ENCODE results near the gene COL1A1.

COL1A1 gene

GRCh38 chr17:50199803-50200456, 1.5 kb downstream of the COL1A1 start:
- DNase-seq (ENCODE audit: low spot score) = peak; percentile 54

GRCh38 chr17:50199211-50199802, 2.1 kb downstream of the COL1A1 start:
- DNase-seq (ENCODE audit: low spot score) = no peak

GRCh38 chr17:50198026-50198669, 3.3 kb downstream of the COL1A1 start:
- peak; percentile 63 for DNase-seq (ENCODE audit: low spot score)

DNA sequence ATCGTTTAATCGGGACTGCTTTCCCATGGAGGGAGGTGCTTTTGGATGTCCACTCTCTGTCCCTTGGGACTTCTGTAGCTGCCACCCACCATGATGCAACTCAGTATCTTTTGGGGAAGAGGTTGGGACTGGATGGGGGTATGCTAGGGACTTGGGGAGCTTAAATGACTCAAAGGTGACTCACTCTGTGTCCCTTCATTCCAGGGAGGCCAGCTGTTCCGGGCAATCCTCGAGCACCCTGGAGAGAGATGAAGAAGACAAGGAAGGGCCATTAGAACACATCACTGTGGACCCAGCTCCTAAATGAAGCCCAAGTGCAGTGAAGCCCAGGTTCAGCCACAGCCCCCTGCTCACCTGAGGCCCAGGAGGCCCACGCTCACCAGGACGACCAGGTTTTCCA, 4.6 kb downstream of the COL1A1 start:
- DNase-seq (ENCODE audit: low spot score) = no peak

GRCh38 chr17:50196036-50196435, 5.4 kb downstream of the COL1A1 start:
- no peak for DNase-seq (ENCODE audit: low spot score)

DNA sequence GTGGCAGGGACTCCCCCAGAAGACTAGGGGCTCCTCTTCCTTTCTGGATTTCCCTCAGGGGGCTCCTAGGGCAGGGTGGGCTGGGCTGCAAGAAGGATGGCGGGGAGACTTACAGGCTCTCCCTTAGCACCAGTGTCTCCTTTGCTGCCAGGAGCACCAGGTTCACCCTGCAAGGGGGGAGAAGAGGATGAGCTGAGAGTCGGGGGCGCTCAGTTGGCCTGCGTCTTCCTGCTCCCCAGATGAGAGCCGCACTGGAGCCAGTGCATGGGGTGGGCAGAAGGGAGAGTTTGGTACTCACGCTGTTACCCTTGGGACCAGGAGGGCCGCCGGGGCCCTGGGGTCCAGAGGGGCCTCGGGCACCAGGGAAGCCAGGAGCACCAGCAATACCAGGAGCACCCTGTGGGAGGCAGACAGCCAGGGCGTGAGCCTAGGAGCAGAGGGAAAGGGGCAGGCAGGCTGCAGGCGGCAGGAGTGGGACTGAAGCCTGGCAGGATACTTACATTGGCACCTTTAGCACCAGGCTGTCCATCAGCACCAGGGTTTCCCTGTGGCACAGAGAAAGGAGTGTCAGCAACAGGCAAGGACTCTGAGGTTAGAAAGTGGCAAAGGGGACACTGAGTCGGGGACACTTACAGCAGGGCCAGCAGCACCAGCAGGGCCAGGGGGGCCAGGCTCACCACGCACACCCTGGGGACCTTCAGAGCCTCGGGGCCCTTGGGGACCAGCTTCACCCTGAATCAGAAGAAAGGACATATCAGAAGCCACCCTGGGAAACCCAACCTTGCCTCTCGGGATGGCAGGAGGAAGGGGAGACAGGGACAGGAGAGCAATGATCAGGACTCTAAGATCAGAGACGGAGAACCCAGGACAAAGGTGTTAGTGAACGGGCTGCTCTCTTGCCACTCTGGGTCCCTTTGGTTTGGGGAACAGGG, 6.2 kb downstream of the COL1A1 start:
- no peak for DNase-seq (ENCODE audit: low spot score)

DNA sequence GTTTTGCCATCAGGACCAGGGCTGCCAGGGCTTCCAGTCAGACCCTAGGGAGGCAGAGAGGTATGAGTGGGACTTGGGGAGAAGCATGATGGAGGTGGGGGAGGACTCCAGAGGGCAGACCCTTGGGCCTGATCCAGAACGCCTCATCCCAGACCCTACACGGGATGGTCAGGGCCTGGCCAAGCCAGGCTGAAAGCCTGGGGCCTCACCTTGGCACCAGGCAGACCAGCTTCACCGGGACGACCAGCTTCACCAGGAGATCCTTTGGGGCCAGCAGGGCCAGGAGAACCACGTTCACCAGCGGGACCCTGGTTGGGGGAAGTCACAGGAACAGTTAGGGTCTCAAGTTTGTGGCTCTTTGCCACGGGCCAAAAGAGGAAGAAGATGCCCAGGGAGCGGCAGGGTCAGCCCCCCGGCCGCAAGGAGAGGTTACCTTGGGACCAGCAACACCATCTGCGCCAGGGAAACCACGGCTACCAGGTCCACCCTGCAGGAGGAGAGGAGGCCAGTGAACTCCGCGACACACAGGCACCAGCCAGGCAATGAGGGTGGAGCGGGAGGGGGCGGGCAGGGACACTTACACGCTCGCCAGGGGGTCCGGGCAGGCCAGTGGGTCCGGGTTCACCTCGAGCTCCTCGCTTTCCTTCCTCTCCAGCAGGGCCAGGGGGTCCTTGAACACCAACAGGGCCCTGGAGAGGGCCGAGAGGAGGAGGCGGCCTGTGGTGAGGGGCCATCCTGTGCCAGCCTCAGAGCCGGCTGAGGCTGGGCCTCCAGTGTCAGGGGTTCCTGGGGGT, 7.1 kb downstream of the COL1A1 start:
- DNase-seq (ENCODE audit: low spot score) = no peak

GRCh38 chr17:50192618-50193291, 8.7 kb downstream of the COL1A1 start:
- no peak for DNase-seq (ENCODE audit: low spot score)

DNA sequence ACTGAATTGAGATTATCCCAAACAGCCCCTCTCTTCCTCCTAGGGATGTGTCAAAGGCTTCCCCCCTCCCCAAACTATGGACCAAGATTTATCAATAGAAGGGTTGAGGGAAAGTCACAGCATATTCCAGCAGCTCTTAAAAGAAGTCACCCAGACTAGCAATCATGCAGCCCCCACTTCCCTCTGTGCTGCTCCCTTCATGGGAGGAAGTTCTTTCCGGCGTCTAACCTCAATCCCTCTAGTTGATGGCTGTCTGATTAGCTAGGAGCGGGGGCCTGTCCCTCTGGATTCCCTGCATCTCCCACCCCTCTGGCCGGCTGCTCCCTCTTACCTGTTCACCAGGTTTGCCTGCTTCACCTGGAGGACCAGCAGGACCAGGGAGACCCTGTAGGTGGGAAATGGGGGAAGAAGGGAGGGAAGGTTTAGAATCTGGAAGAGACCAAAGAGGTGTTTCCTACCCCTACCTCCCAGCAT, 9.2 kb downstream of the COL1A1 start:
- DNase-seq (ENCODE audit: low spot score) = no peak

DNA sequence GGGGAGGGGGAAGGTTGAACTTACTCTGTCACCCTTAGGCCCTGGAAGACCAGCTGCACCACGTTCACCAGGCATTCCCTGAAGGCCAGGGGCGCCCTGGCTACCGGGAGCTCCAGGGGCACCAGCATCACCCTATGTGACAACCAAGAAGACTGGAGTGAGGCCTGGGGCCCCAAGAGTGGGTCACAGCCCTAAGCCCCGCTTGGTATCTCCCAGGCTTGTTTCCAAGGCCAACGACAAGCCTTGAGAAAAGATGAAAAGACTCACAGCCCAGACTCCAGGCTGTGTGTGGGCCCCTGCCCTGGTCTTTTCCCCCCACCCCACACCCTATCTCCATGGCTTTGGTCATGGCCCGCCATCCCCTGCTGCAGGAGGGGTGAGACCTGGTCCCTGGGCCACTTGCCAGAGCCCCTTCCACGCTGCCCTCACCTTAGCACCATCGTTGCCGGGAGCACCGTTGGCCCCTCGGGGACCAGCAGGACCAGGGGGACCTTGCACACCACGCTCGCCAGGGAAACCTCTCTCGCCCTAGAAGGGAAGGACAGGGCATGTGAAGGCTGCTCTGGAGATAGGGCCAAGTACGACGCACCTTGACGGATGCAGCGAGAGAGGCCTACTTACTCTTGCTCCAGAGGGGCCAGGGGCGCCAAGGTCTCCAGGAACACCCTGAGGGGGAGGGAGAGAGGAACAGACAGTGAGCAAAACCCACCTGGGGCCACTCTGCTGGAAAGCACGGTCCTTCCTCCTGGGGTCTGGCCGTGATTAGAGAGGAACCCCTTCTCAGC, 9.9 kb downstream of the COL1A1 start:
- no peak for DNase-seq (ENCODE audit: low spot score)

DNA sequence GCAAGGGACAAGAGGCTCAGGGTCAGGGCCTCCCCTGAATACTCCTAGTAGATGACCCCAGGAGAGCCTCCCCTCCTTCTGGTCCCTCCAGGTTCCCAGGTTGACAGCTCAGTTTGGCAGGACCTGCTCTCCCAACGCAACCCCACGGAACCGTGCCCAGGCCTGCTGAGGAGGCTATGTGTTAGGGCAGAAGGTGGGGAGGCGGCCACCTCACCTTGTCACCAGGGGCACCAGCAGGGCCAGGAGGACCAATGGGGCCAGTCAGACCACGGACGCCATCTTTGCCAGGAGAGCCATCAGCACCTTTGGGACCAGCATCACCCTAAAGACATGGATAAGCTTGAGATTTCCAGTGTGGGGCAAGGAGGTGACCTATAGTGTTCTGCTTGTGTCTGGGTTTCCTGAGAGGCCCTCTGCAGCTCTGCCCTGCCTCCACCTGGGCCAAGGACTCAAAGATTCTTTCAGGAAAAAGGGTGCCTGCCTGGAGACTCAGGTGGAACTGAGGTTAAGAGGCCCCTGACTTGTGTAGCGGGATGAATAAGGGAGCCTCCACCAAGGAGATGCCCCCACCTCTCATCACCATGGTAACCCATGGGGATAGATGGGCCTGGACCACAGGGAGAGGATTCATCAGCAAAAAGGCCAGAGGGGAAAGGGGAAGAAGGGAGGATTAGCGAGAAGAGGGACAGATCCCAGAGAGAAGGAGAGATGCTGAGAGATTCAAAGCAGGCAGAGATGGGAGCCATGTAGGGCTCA, 10.7 kb downstream of the COL1A1 start:
- DNase-seq (ENCODE audit: low spot score) = no peak

GRCh38 chr17:50190293-50190602, 11.2 kb downstream of the COL1A1 start:
- DNase-seq (ENCODE audit: low spot score) = no peak

GRCh38 chr17:50189550-50190292, 11.7 kb downstream of the COL1A1 start:
- no peak for DNase-seq (ENCODE audit: low spot score)

DNA sequence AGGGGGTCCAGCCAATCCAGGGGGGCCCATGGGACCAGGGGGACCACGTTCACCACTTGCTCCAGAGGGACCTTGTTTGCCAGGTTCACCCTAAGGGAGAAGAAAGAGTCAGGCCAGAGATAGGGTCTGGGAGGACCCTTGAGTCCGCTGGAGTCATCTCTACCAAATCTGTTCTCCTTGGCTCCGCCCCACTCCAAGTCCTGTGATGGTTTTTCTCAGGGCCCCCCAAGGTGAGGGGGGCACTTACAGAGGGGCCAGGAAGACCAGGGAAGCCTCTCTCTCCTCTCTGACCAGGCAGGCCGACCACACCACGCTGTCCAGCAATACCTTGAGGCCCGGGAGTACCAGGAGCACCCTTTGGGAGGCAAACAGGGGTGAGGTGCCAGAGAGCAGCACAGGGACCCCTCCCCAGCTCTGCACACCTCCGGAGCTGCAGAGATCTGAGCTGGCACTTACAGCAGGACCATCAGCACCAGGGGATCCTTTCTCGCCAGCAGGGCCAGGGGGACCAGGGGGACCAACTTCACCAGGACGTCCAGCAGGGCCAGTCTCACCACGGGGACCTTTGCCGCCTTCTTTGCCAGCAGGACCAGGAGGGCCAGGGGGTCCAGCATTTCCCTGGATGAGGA, 12.4 kb downstream of the COL1A1 start:
- no peak for DNase-seq (ENCODE audit: low spot score)

- no peak for DNase-seq (ENCODE audit: low spot score)
Observed at GRCh38 chr17:50188531-50188920, 12.9 kb downstream of the COL1A1 start.

GRCh38 chr17:50187751-50188530, 13.5 kb downstream of the COL1A1 start:
- DNase-seq (ENCODE audit: low spot score) = no peak

DNA sequence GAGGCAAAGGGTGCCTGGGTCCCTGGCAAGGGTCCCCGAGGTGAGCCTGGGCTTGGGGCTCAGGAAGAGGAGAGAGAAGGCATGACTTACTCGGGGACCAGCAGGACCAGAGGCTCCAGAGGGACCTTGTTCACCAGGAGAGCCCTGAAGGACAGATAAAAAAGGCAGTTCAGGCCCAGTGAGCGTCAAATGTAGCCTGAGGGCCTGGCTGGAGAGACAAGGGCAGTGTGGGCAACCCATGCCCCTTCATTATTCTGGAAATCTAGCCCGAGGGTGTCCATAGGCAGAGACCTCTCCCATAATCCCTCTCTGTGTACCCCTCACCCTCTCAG, 14.1 kb downstream of the COL1A1 start:
- DNase-seq (ENCODE audit: low spot score) = no peak
